ENCODE results near the gene MAEA.
"Not testable (repeated sequence)": the region's sequence is repeated elsewhere in the genome, so short reads cannot be mapped to it uniquely, and the experiment has no call there.

MAEA gene

GRCh38 chr4:1369479-1370079 lies 79.9 kb downstream of the MAEA start:
- DNase-seq, result no peak

GRCh38 chr4:1370321-1371124 lies 80.8 kb downstream of the MAEA start:
- no peak for DNase-seq

- no peak for DNase-seq
Measured at GRCh38 chr4:1371176-1372165, 81.8 kb downstream of the MAEA start.

DNA sequence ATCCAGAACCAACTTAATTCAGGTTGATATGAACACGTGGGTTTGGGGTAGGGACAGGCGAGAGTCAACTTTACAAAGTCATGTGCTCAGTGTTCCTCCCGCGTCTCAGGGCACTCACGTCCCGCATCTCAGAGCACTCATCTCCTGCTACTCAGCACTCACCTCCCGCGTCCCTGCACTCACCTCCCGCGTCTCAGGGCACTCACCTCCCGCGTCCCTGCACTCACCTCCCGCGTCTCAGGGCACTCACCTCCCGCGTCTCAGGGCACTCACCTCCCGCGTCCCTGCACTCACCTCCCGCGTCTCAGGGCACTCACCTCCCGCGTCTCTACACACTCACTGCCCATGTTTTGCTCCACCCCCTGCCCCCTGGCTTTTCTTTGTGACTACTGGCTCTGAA lies 82.9 kb downstream of the MAEA start:
- not testable (repeated sequence) for DNase-seq

DNA sequence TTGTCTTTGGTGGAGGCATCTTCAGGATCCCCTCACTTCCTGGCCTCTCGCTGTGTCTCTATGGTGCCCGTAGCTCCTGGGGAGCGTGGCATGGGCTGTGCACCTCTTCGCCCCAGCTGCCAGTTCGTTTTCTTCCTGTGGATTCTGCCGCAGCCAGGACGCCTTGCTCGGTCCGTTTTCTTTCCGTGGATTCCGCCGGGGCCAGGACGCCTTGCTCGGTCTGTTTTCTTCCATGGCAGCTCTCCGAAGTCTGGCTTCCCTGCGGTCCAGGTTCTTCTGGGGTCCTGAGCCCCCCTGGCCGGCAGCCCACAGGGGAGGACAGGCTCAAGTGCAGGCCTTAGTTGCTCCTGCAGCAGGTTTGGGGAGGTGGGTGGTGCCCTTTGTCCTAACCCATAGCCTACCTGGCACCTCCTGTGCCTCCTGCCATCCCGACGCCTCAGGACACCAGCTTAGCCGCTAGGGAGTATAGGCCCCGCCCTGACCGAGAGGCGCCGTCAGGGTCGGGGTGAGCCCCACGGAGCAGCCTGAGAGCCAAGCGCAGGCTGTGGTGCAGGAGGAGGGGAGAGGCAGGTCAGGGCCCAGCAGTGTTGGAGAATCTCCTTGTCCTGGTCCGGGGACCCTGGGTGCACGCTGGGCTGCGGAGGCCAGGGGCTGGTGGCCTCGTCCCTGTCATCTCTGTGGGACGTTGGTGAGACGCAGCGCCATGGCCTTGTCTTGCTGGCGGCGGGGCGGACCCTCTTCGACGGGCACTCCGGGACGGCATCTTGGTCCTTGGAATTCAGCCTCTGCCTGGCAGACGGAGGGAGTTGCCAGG lies 84.4 kb downstream of the MAEA start:
- DNase-seq, result no peak

GRCh38 chr4:1374706-1375045 lies 85.0 kb downstream of the MAEA start:
- DNase-seq, result no peak

GRCh38 chr4:1375051-1375721 lies 85.5 kb downstream of the MAEA start:
- DNase-seq, result no peak

DNA sequence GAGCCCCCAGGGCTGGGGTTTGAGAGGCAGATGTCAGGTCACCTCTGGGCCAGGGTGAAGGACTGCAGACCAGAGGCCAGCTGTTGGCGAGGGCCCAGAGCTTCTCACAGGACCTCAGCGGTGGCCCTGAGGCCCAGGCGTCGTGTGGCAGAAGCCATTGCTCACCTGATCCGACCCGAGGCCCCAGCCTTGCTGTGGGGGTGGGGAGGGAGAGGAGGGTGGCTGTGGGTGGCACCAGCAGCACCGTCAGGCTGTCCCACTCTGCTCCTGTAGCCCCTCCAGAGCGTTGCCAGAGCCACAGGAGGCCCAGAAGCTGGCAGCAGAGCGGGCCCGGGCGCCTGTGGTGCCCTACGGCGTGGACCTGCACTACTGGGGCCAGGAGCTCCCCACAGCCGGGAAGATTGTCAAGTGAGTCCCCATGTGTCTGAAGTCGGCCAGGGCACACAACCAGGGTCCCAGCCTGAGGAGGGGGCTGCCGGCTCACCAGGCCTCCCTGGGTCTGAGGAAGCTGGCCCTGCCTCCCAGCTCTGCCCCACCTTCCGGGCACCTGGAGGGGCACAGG lies 86.2 kb downstream of the MAEA start:
- DNase-seq, result no peak

- DNase-seq, result no peak
Measured at GRCh38 chr4:1376391-1376840, 86.7 kb downstream of the MAEA start.

DNA sequence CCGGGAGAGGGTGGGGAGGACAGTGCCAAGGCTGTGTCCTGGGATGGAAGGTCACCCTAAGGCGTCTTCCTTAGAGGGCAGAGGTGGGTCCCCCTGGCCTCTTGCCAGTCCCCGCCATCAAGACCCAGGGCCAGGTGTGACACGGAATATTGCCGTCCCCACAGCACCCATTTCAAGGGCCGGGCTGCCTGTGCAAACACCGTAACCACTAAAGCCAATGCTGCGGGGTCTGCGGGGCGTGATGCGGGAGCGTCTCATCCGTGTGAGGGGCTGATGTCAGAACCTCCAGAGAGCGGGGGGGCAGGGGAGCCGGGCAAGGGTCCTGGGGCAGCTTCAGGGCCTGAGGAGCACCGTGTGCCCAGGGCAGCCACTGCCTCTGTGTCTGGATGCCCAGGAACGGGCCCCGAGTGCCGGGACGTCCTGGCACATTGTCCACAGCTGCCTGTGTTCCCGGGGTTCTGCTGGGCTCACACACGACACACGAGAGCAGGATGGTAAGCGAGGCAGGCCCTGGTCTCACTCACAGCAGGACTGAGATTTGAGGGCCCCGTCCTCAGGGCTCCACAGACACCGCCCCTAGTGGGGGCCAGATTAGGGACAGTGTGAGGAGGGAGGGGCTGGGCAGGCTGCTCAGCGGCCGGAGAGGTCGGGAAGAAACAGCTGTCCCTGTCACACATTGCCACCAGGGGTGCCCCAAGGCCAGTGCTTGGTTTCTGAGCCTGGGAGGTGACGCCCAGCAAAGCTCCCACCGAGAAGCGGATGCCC lies 87.3 kb downstream of the MAEA start:
- no peak for DNase-seq

DNA sequence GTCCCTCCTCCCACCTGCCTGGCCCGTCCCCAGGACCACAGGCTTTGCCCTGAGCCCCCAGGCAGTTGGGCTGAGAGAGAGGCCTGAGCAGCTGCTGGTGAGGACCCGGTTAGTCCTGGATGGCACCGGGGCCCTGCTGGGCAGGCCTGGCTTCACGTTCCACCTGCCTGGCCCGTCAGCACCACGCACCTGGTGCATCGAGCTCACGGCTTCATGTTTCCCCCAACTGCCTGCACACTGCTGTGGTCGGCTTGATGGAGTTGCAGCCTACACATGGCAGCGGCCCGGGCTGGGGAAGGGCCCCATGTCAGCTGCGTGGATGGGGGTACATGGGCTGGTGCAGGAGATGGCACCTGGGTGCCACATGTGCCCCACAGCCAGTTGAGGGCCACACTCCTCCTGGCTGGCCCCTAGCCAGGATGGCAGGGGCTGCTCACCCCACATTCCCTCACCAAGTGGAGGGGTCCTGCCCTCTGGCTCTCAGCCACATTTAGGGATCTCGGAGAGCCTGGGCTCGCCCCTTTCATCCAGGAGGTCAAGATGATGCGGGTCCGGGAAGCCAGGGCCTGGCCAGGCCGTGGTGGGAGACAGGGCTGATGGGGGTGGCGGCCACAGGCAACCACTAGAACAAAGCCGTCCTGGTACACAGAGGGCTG lies 88.0 kb downstream of the MAEA start:
- DNase-seq, result no peak

DNA sequence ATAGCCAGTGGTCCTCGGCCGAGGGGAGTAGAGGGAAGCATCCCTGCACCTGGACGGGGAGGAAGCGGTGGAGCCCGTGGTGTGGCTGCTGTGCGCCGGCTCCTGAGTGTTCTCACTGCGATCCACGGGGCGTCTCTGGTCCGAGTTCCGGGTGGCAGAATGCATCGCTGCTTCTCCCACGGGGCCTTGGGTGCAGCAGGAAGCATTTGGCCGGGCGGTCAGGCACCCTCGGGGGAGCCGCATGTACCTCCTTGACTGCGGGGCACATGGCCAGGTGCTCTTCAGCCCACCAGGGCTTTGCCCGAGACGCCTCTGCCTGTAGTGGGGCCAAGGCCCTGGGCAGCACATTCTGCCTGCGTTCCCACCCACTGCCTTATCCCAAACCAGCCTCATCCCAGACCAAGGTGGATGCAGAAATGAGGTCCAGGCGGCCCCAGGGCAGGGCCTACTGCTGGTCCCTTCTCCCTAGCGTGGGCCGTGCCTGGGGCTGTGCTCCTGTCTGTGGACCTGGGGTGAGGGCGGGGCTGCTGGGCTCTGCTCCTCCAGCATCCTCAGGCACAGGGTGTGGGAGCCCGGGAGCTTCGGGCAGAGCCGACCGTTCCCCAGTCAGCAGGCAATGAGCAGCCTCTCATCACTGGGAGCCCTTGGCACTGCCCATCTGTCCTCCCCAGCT lies 89.0 kb downstream of the MAEA start:
- DNase-seq, result no peak

DNA sequence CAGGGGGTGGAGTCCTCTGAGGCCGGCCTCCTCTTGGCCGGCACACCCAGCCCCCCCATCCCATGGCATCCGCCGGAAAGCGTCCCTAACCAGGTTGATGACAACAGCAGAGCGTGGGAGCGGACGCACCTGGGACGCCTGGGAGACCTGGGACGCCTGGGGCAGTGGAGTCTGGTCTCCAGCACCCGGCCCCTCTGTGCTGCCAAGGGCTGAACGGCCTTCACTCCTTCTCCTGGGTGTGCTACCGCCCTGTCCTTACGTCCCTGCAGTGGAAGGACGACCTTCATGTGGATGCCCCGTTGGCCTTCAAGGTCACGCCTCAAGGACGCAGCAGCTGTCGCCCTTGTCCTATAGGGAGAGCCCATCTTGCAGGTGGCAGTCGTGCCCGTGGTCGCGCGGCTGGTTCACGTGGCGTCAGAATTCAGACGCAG lies 89.7 kb downstream of the MAEA start:
- no peak for DNase-seq

DNA sequence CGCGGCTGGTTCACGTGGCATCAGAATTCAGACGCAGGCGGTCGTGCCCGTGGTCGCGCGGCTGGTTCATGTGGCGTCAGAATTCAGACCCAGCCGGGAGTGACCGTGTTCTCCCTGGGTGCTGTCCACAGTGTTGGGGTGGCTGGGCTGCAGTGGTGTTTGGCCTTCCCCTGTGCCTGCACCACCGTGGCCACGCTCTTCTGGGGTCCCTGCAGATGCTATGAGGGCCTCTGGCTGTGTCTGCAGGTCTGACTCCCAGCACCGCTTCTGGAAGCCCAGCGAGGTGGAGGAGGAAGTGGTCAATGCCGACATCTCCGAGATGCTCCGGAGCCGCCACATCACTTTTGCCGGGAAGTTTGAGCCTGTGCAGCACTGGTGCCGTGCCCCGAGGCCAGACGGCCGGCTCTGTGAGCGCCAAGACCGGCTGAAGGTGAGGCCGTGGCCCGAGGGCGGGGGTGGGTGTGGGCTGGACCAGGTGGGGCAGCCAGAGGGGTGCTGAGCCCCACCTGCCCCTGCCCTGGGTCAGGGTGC lies 90.2 kb downstream of the MAEA start:
- no peak for DNase-seq

GRCh38 chr4:1380368-1381151 lies 90.9 kb downstream of the MAEA start:
- no peak for DNase-seq

- no peak for DNase-seq
Measured at GRCh38 chr4:1381181-1381621, 91.5 kb downstream of the MAEA start.

GRCh38 chr4:1381944-1382541 lies 92.4 kb downstream of the MAEA start:
- DNase-seq, result no peak
